Epithelial cell of proximal tubule (primary cell): Measurements from ENCODE around the gene OLIG1. TPM values are rescaled to one million over a fixed set of nuclear protein-coding genes. Genes with fewer than 3 reads are reported as not detected.

Experiments used
- DNase-seq: peaks from one replicate; pipeline ENCODE4 v3.0.0-alpha.2; 2011; ENCODE audit warnings: low read depth
- H3K4me3 ChIP-seq: 2 replicates; pipeline ENCODE4 v1.5.1; 2011; ENCODE audit warnings: low read depth, mild to moderate bottlenecking, low read length
- total RNA-seq: library from RNA; depleted of rRNA; stranded (reverse); fragments of >200 nt; gene quantifications from 2 replicates; pipeline ENCODE4 v1.2.3, GENCODE V29; 2015
- TF ChIP-seq, protein P1 (sequence below): conservative IDR thresholded peaks from 2 replicates; pipeline ENCODE4 v1.5.1; 2012; ENCODE audit warnings: low read depth, mild to moderate bottlenecking, low read length

The OLIG1 gene
- total RNA-seq, 1 donor from 2014 or later, result not detected

DNA sequence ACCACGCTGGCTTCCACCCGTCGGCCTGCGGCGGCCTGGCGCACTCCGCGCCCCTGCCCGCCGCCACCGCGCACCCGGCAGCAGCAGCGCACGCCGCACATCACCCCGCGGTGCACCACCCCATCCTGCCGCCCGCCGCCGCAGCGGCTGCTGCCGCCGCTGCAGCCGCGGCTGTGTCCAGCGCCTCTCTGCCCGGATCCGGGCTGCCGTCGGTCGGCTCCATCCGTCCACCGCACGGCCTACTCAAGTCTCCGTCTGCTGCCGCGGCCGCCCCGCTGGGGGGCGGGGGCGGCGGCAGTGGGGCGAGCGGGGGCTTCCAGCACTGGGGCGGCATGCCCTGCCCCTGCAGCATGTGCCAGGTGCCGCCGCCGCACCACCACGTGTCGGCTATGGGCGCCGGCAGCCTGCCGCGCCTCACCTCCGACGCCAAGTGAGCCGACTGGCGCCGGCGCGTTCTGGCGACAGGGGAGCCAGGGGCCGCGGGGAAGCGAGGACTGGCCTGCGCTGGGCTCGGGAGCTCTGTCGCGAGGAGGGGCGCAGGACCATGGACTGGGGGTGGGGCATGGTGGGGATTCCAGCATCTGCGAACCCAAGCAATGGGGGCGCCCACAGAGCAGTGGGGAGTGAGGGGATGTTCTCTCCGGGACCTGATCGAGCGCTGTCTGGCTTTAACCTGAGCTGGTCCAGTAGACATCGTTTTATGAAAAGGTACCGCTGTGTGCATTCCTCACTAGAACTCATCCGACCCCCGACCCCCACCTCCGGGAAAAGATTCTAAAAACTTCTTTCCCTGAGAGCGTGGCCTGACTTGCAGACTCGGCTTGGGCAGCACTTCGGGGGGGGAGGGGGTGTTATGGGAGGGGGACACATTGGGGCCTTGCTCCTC is 42.3 kb upstream of the OLIG1 start:
- no peak overlapping the region for H3K4me3 ChIP-seq
- TF ChIP-seq, protein P1, sequence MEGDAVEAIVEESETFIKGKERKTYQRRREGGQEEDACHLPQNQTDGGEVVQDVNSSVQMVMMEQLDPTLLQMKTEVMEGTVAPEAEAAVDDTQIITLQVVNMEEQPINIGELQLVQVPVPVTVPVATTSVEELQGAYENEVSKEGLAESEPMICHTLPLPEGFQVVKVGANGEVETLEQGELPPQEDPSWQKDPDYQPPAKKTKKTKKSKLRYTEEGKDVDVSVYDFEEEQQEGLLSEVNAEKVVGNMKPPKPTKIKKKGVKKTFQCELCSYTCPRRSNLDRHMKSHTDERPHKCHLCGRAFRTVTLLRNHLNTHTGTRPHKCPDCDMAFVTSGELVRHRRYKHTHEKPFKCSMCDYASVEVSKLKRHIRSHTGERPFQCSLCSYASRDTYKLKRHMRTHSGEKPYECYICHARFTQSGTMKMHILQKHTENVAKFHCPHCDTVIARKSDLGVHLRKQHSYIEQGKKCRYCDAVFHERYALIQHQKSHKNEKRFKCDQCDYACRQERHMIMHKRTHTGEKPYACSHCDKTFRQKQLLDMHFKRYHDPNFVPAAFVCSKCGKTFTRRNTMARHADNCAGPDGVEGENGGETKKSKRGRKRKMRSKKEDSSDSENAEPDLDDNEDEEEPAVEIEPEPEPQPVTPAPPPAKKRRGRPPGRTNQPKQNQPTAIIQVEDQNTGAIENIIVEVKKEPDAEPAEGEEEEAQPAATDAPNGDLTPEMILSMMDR, result no peak
- DNase-seq, result no peak

DNA sequence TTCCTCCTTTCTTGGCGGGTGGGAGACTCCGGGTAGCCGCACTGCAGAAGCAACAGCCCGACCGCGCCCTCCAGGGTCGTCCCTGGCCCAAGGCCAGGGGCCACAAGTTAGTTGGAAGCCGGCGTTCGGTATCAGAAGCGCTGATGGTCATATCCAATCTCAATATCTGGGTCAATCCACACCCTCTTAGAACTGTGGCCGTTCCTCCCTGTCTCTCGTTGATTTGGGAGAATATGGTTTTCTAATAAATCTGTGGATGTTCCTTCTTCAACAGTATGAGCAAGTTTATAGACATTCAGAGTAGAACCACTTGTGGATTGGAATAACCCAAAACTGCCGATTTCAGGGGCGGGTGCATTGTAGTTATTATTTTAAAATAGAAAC is 41.7 kb upstream of the OLIG1 start:
- TF ChIP-seq, protein P1, result no peak
- no peak overlapping the region for H3K4me3 ChIP-seq
- no peak for DNase-seq

DNA sequence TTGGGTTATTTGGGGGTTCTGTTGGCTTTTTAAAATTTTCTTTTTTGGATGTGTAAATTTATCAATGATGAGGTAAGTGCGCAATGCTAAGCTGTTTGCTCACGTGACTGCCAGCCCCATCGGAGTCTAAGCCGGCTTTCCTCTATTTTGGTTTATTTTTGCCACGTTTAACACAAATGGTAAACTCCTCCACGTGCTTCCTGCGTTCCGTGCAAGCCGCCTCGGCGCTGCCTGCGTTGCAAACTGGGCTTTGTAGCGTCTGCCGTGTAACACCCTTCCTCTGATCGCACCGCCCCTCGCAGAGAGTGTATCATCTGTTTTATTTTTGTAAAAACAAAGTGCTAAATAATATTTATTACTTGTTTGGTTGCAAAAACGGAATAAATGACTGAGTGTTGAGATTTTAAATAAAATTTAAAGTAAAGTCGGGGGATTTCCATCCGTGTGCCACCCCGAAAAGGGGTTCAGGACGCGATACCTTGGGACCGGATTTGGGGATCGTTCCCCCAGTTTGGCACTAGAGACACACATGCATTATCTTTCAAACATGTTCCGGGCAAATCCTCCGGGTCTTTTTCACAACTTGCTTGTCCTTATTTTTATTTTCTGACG is 41.1 kb upstream of the OLIG1 start:
- TF ChIP-seq, protein P1, result no peak
- DNase-seq, result no peak
- no peak overlapping the region for H3K4me3 ChIP-seq

DNA sequence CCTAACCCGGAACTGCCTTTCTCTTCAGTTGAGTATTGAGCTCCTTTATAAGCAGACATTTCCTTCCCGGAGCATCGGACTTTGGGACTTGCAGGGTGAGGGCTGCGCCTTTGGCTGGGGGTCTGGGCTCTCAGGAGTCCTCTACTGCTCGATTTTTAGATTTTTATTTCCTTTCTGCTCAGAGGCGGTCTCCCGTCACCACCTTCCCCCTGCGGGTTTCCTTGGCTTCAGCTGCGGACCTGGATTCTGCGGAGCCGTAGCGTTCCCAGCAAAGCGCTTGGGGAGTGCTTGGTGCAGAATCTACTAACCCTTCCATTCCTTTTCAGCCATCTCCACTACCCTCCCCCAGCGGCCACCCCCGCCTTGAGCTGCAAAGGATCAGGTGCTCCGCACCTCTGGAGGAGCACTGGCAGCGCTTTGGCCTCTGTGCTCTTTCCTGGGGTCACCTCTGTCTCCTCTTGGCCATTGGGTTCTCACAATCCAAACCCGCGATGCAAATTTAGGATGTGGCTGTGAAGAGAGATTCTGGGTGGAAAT is 40.5 kb upstream of the OLIG1 start:
- H3K4me3 ChIP-seq, result no peak overlapping the region
- TF ChIP-seq, protein P1, result no peak
- no peak for DNase-seq

DNA sequence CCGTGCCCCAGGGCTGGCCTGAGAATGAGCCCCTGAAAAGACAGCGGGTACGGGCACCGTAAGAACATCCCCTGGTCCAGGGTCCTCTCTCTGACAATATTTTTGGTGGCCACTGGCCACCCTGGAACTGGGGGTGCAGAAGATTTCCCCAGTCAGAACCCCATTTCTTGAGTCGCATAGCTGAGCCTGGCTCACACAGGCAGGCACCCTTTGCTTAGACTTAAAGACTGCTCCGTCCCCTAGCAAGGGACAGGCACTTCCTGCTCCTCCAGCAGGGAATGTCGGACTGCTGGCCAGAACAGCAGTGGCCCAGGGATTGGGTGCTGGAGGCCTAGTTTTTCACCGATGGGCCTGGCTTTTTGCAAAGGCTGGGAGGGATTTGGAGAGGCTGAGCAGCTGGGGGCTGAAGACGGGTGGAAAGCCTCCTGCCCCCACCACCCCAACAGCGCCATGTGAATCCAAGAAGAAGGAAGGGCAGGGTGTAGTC is 39.9 kb upstream of the OLIG1 start:
- TF ChIP-seq, protein P1, result no peak
- no peak for DNase-seq
- no peak overlapping the region for H3K4me3 ChIP-seq

DNA sequence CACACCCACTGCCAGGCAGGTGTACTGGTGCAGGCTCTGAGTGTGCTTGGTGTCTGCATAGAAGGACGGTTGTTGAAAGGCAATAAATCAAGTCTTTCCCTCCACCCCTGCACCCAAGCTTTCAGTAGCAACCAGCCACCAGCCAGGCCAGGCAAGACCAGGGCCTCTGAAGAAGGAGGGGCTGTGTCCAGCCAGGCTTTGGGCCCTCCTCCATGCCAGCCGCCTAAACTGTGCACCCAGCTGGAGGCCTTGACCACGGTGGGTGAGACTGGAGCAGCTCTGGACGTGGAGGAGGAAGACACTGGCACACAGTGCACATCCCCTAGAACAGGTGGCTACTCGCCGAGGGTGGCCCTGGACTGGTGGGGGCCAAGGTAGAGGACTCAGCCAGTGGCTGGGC is 39.3 kb upstream of the OLIG1 start:
- no peak for DNase-seq
- TF ChIP-seq, protein P1, result no peak
- no peak overlapping the region for H3K4me3 ChIP-seq
